Testis (tissue), 3 donors: Measurements from ENCODE around the gene WIPF1. TPM values are rescaled to one million over a fixed set of nuclear protein-coding genes. Genes with fewer than 3 reads are reported as not detected.
A peak's percentile ranks its signal among the peaks of the same experiment; 100 is the strongest.

Experiments
- DNase-seq: peaks from one replicate; pipeline ENCODE4 v3.0.0-alpha.2; 2019
- H3K27ac ChIP-seq, 2 donors: fragments of 200-600 bp; sonication (generic); one replicate each; pipeline ENCODE4 v1.5.1; 2019
- H3K27me3 ChIP-seq: fragments of 200-600 bp; sonication (generic); one replicate; pipeline ENCODE4 v1.5.1; 2019
- H3K36me3 ChIP-seq: fragments of 200-600 bp; sonication (generic); one replicate; pipeline ENCODE4 v1.5.1; 2017; ENCODE audit warnings: low read depth; ENCODE audit errors: missing control alignments
- H3K4me1 ChIP-seq: fragments of 200-600 bp; sonication (generic); one replicate; pipeline ENCODE4 v1.5.1; 2019
- H3K4me3 ChIP-seq, 2 donors: fragments of 200-600 bp; sonication (generic); one replicate each; pipeline ENCODE4 v1.5.1; 2017 to 2019
- H3K9me3 ChIP-seq: fragments of 200-600 bp; sonication (generic); one replicate; pipeline ENCODE4 v1.5.1; 2017
- POLR2A ChIP-seq: fragments of 450-650 bp; IDR thresholded peaks from one replicate; pipeline ENCODE4 v1.6.1; 2017; ENCODE audit warnings: antibody characterized with exemption, mild to moderate bottlenecking, moderate library complexity
- WGBS, 2 donors: methylation state at CpG; one replicate each; pipeline ENCODE4 v1.1.5; 2018; 5-methylcytosine and 5-hydroxymethylcytosine counted together
- intact Hi-C: fragments of 100-400 bp; cut with DNase I; formaldehyde crosslinking; loops from one replicate; pipeline ENCODE4 v1.15.1; 2023; ENCODE audit warnings: low total_unique reads
- polyA plus RNA-seq: library from polyadenylated mRNA; stranded (reverse); fragments of 350-450 nt; fragmentation: Illumina TruSeq; extraction: RNeasy Lipid Tissue Mini Kit (QIAGEN cat#74804); gene quantifications from one replicate; pipeline ENCODE4 v1.2.3, GENCODE V29; 2014; ENCODE audit warnings: low read depth, low replicate concordance; ENCODE audit not compliant: insufficient read depth
- total RNA-seq, 2 donors: library from RNA; depleted of rRNA; stranded (reverse); fragments of >200 nt; gene quantifications; one replicate each; pipeline ENCODE4 v1.2.3, GENCODE V29; 2016
- TF ChIP-seq, protein P1 (sequence below), 3 experiments: fragments of 450-650 bp in 2 of 3; fragments of 200-600 bp in 1 of 3; sonication (generic) in 1 of 3; IDR thresholded peaks; one replicate each; pipeline ENCODE4 v1.5.1; 2016 to 2019; ENCODE audit warnings: antibody characterized with exemption in 3 of 3, mild to moderate bottlenecking in 2 of 3, moderate library complexity in 1 of 3

The WIPF1 gene
- total and polyA plus RNA-seq, 3 donors from 2014 or later: 8.5 to 16.9 (median 11.1) TPM

DNA sequence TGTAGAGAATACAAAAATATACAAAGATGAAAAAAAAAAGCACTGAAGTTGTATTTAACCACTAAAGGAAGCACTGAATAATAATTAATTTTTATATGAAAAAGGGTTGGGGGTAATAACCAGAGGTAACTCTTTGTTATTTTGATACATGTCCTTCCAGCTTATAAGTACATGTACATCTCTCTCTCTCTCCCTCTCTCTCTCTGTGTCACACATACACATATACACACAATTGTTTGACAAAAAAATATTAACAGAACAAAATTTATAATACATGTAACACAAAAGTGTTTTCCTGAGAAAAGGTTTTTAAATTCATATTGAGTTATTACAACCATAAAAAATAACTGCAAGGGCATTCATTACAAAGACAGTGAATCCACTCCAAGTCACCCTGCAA lies 4.6 kb downstream of the WIPF1 start:
- no peak for DNase-seq
- intact Hi-C loops: no loop called here
- Histone ChIP-seq H3K4me1 (peaks cover 4% of the 10 kb centered on the region), H3K4me3 (no peak overlapping the region), H3K27me3 (no peaks in the 10 kb centered on the region), H3K36me3 (no peaks in the 10 kb centered on the region), H3K27ac (peak overlapping the region in 1 of 2 donors; percentile 20), H3K9me3 (no peaks in the 10 kb centered on the region)
- TF ChIP-seq, protein P1, sequence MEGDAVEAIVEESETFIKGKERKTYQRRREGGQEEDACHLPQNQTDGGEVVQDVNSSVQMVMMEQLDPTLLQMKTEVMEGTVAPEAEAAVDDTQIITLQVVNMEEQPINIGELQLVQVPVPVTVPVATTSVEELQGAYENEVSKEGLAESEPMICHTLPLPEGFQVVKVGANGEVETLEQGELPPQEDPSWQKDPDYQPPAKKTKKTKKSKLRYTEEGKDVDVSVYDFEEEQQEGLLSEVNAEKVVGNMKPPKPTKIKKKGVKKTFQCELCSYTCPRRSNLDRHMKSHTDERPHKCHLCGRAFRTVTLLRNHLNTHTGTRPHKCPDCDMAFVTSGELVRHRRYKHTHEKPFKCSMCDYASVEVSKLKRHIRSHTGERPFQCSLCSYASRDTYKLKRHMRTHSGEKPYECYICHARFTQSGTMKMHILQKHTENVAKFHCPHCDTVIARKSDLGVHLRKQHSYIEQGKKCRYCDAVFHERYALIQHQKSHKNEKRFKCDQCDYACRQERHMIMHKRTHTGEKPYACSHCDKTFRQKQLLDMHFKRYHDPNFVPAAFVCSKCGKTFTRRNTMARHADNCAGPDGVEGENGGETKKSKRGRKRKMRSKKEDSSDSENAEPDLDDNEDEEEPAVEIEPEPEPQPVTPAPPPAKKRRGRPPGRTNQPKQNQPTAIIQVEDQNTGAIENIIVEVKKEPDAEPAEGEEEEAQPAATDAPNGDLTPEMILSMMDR (IDR thresholded peaks at IDR 0.05): no peak
- no peak for TF ChIP-seq POLR2A

DNA sequence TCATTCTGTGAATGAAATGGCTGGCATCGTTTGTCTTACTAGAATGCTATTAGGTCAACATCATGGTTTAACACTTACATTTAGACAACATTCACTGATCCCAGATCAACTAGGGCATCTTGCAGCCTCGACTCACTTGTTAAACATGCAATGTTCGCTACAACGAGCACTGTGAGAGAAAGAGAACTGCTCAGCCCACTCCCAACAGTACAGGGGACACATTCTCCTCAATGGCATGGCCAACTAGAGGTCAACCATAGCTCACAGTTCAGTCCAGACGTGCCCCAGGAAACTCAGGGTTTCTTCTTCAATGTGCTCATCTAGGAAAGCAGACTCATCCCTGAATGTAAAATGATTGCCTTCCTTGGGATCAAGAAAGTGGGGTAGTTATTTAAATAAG lies 5.9 kb downstream of the WIPF1 start:
- Histone ChIP-seq H3K27ac (no peak overlapping the region), H3K36me3 (no peaks in the 10 kb centered on the region), H3K27me3 (no peaks in the 10 kb centered on the region), H3K9me3 (no peaks in the 10 kb centered on the region), H3K4me1 (peaks cover 4% of the 10 kb centered on the region), H3K4me3 (no peak overlapping the region)
- no peak for TF ChIP-seq POLR2A
- WGBS, 2 donors: 90 to 91% methylated on average over 5 of the region's 5 CpGs
- no peak for DNase-seq
- intact Hi-C loops: no loop called here

DNA sequence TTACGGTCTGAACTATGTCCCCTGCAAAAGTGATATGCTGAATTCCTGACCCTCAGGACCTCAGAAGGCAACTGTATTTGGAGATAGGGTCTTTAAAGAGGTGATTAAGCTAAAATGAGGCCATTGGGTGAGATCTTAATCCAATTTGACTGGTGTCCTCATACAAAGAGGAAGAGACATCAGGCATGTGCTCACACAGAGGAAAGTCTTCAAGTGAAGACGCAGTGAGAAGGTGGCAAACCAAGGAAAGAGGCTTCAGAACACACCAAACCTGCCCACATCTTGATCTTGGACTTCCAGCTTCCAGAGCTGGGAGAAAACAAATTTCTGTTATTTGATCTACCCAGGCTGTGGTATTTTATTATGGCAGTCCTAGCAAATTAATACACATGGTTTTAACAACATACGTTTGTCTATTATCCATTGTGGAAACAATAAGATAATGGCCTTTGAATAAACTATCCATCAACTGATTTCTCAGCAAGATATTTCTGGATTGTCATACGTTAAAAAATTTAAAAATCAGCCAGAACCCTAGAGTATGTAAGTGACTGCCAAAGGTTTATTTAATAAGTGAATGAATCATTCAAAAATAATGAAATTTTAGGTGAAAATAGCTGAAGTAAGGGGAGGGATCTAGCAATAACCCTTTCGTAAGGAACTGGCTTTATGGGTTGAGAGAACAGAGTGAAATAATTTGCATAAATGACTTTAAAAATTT lies 6.5 kb downstream of the WIPF1 start:
- TF ChIP-seq, protein P1 (IDR thresholded peaks at IDR 0.05): no peak
- TF ChIP-seq POLR2A: no peak
- Histone ChIP-seq H3K9me3 (no peaks in the 10 kb centered on the region), H3K4me1 (peaks cover 4% of the 10 kb centered on the region), H3K4me3 (no peak overlapping the region), H3K27ac (no peak overlapping the region), H3K36me3 (no peaks in the 10 kb centered on the region), H3K27me3 (no peaks in the 10 kb centered on the region)
- 91 to 94% methylated on average over 5 of the region's 5 CpGs for WGBS, 2 donors
- intact Hi-C loops: no loop called here
- no peak for DNase-seq

DNA sequence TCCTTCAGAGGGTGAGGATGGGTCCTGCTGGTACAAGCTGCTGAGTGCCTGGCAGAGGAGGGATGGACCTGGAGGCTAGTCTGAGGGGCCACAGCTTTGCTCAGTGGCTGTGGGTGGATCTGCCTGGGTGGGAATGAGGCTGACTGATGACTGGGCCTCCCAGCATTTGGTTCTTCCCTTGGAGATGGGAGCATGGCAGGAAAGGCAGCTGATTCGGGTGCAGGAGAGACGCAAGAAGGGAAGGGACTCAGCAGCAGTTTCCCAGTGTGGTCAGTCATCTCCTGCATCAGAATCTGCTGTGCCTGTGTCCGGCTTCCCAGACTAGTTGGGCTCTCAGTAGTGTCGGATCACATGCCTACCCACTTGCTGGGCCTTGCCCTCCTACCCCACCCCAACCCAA lies 7.3 kb downstream of the WIPF1 start:
- TF ChIP-seq POLR2A: no peak
- TF ChIP-seq, protein P1 (IDR thresholded peaks at IDR 0.05): no peak
- peaks cover 4% of the 10 kb centered on the region for H3K4me1 ChIP-seq
- 73 to 100% methylated on average over 3 to 4 of the region's 4 CpGs for WGBS, 2 donors
- H3K36me3 ChIP-seq: no peaks in the 10 kb centered on the region
- no peak overlapping the region for H3K4me3 ChIP-seq
- no peaks in the 10 kb centered on the region for H3K9me3 ChIP-seq
- no peak overlapping the region for H3K27ac ChIP-seq
- DNase-seq: no peak
- intact Hi-C loops: no loop called here
- H3K27me3 ChIP-seq: no peaks in the 10 kb centered on the region

DNA sequence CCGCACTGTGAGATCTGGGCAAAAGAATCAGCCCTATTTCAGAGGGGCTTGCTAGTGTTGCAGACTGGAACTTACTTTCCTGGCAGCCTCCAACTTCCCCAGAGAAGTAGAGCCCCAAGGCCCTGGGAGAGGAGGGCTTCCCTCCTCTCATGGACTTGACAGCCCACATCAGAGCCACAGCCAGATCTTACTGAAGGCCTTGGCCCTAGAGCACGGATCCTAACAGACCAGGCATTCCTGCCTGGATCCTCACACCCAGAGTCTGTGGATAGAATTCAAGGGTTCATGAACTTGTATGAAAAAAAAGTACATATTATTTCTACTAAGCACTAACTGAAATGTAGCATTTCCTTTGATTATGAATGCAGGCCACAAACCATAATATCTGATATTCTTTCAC lies 8.3 kb downstream of the WIPF1 start:
- WGBS, 2 donors: 68 to 73% methylated on average over 2 of the region's 2 CpGs
- no peak for TF ChIP-seq POLR2A
- TF ChIP-seq, protein P1 (IDR thresholded peaks at IDR 0.05): no peak
- Histone ChIP-seq H3K4me1 (peaks cover 4% of the 10 kb centered on the region), H3K36me3 (no peaks in the 10 kb centered on the region), H3K27ac (no peak overlapping the region), H3K4me3 (no peak overlapping the region), H3K9me3 (no peaks in the 10 kb centered on the region), H3K27me3 (no peaks in the 10 kb centered on the region)
- no peak for DNase-seq
- intact Hi-C loops: no loop called here
